ENCODE measurements around the gene PRXL2B. TPM values are rescaled to one million over a fixed set of nuclear protein-coding genes. Genes with fewer than 3 reads are reported as not detected.

Gene PRXL2B
- total RNA-seq, 1 experiment from 2014 or later, result 32.2 TPM

DNA sequence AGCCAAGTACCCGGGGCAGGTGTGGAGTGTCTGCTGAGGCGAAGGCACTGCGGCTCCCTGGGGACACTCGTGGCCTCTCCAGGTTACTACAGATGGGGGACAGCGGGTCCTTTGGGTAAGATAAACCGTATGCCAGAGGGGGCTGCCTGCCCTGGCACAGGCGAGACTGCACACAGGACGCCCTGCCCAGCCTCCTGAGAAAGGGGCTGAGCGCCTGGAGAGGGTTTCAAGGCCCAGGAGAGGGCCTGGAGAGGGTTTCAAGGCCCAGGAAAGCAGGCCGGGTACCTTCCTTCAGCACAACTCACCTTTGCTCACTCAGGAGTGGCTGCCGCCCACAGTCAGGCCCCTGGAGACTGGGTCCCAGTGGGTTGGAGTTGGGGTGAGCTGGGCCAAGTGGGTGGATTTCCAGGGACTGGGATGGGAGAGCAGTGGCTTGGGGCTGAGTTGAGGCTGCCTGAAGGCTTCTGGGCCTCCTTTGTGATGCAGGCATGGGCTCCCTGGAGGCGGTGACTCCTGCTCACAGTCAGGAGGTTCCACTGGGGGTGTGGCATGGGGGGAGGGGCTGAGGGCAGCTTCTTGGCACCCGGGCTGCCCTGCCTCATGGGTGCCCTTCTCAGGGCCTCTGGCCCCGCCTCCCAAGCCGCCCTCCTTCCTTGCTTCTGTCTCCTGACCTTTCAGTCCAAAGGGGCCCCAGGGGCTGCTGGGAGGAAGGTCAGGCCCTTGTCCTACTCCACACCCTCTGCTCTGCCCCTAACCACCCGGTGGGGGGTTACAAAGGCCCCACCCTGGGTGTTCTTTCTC is 46.2 kb downstream of the PRXL2B start, which contains the start of gene MMEL1:
TSS of gene MMEL1 (minus strand) at position 456 of the 801 bp plus-strand sequence. CDS start 3,532 bp downstream, outside the sequence.
- Histone ChIP-seq H3K79me2 (ENCODE audit: insufficient read depth, low read length) (no peaks in the 10 kb centered on the region), H4K20me1 (ENCODE audit: insufficient read depth) (no peaks in the 10 kb centered on the region), H3K9ac (ENCODE audit: low read length) (no peak within 1 kb of the TSS), H3K27me3 (ENCODE audit: insufficient read depth, low read length) (no peaks in the 10 kb centered on the region), H3K4me1 (ENCODE audit: control insufficient read depth in 1 of 2, insufficient read depth in 2 of 2, low read length in 2 of 2) (peaks cover 0 to 6% of the 10 kb centered on the region in 2 experiments; a peak in 2 of 4 replicates), H3K27ac (ENCODE audit: low read depth, low read length) (no peak within 1 kb of the TSS), H3K36me3 (ENCODE audit: control insufficient read depth in 1 of 2, insufficient read depth in 2 of 2, low read length in 2 of 2) (no peaks in the 10 kb centered on the region), H3K9me2 (ENCODE audit: insufficient read depth) (no peaks in the 10 kb centered on the region), H2AFZ (ENCODE audit: low read depth, low read length, poor library complexity, severe bottlenecking) (no peak within 1 kb of the TSS), H3K9me3 (ENCODE audit: control insufficient read depth in 1 of 2, insufficient read depth in 1 of 2, low read depth in 1 of 2, low read length in 2 of 2) (peaks cover 0 to 13% of the 10 kb centered on the region in 2 experiments; a peak in 2 of 4 replicates), H3K4me3 (replicated peaks in 1 of 2; ENCODE audit: low read depth in 1 of 2, low read length in 2 of 2) (no peak within 1 kb of the TSS), H3K4me2 (ENCODE audit: low read length) (no peak within 1 kb of the TSS)
- ATAC-seq (peak; percentile 35; the same call in 1 of the 2 replicates), DNase-seq (ENCODE audit: low read depth, low spot score) (no peak)
- intact Hi-C loops (cut with micrococcal nuclease), result no loop called here
- no TSS peak for BruUV-seq (replicated peaks)
- ChIA-PET POLR2A (no interaction called here), RAD21 (ENCODE audit: low non-redundant PET in 1 of 2, low total read pairs in 2 of 2, uncharacterized antibody in 2 of 2, unreplicated experiment in 2 of 2) (no interaction called here), CTCF (no interaction called here)
- no peak for TF ChIP-seq JUND (IDR thresholded peaks at IDR 0.05)
- TF ChIP-seq, protein P1, sequence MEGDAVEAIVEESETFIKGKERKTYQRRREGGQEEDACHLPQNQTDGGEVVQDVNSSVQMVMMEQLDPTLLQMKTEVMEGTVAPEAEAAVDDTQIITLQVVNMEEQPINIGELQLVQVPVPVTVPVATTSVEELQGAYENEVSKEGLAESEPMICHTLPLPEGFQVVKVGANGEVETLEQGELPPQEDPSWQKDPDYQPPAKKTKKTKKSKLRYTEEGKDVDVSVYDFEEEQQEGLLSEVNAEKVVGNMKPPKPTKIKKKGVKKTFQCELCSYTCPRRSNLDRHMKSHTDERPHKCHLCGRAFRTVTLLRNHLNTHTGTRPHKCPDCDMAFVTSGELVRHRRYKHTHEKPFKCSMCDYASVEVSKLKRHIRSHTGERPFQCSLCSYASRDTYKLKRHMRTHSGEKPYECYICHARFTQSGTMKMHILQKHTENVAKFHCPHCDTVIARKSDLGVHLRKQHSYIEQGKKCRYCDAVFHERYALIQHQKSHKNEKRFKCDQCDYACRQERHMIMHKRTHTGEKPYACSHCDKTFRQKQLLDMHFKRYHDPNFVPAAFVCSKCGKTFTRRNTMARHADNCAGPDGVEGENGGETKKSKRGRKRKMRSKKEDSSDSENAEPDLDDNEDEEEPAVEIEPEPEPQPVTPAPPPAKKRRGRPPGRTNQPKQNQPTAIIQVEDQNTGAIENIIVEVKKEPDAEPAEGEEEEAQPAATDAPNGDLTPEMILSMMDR (IDR thresholded peaks at IDR 0.05 in 2 of 3, conservative IDR thresholded peaks at IDR 0.05 in 1 of 3; ENCODE audit: borderline replicate concordance in 1 of 3, insufficient read depth in 1 of 3, low read depth in 2 of 3, low read length in 2 of 3), result no peak
- no peak for TF ChIP-seq RAD21 (IDR thresholded peaks at IDR 0.05; ENCODE audit: low read depth)
- TF ChIP-seq, protein P2, sequence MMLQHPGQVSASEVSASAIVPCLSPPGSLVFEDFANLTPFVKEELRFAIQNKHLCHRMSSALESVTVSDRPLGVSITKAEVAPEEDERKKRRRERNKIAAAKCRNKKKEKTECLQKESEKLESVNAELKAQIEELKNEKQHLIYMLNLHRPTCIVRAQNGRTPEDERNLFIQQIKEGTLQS (IDR thresholded peaks at IDR 0.05), result no peak
- TF ChIP-seq POLR2AphosphoS5 (IDR thresholded peaks at IDR 0.05; ENCODE audit: low read depth, low read length), result no peak

All from HCT116 (cell line).